Stimulated activated memory B cell treated with anti-CD40 and anti-IgM and Interleukin-4, amounts not matched to agents 10 μg/mL and 1 μg/mL and 100 μg/mL, for 72 hours (primary cell): ENCODE results near the gene GPR35.

Experiments used
- ATAC-seq: fragments of 150-1000 bp; cut with Tn5 transposase; 2 replicates; pipeline ENCODE4 v1.10.0; 2021
- H3K27ac Mint-ChIP-seq: one replicate; pipeline ENCODE4 v1.8.0; 2022; ENCODE audit warnings: mild to moderate bottlenecking, mixed read lengths
- H3K27me3 Mint-ChIP-seq: one replicate; pipeline ENCODE4 v1.8.0; 2022; ENCODE audit warnings: mixed read lengths
- H3K36me3 Mint-ChIP-seq: one replicate; pipeline ENCODE4 v1.8.0; 2022; ENCODE audit warnings: mixed read lengths
- H3K4me1 Mint-ChIP-seq: one replicate; pipeline ENCODE4 v1.8.0; 2022; ENCODE audit warnings: mixed read lengths
- H3K4me3 Mint-ChIP-seq: one replicate; pipeline ENCODE4 v1.8.0; 2022; ENCODE audit warnings: mild to moderate bottlenecking, moderate library complexity, mixed read lengths
- H3K9me3 Mint-ChIP-seq: one replicate; pipeline ENCODE4 v1.8.0; 2022; ENCODE audit warnings: mixed read lengths

The GPR35 gene

GRCh38 chr2:240624950-240625621 is at the start of gene GPR35:
Gene GPR35, plus strand, starts transcription at chr2:240625480. Its CDS starts 4,473 bp downstream, at chr2:240629953.
- Mint-ChIP-seq H3K27ac (peak within 1 kb of the TSS; percentile 84), H3K36me3 (peaks cover 14% of the 10 kb centered on the region), H3K9me3 (no peaks in the 10 kb centered on the region), H3K27me3 (peaks cover 54% of the 10 kb centered on the region), H3K4me3 (peak within 1 kb of the TSS; percentile 79), H3K4me1 (peaks cover 49% of the 10 kb centered on the region)
- peak; percentile 74 for ATAC-seq

DNA sequence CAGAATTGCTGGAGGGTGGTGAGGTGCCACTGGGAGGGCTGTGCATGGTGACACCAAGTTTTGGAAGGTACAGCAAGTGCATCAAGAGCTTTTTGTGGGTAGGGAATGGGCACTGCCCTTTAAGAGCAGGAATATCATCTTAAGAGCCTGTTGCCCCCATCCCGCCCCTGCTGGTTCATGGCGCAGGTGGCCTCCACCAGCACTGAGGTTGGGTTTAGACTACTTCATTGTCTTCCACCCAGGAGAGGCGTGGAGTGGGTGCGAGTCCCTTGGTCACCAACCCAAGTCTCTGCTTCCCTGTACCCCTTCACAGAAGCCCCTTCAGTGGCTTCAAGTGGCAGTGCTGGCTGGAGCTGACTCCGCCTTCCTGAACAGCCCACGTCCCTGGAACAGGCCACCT is 49.2 kb upstream of the GPR35 start:
- peaks cover 53% of the 10 kb centered on the region for H3K36me3 Mint-ChIP-seq
- H3K9me3 Mint-ChIP-seq, result no peaks in the 10 kb centered on the region
- peaks cover 30% of the 10 kb centered on the region for H3K4me1 Mint-ChIP-seq
- H3K4me3 Mint-ChIP-seq, result no peak overlapping the region
- H3K27ac Mint-ChIP-seq, result no peak overlapping the region
- H3K27me3 Mint-ChIP-seq, result no peaks in the 10 kb centered on the region
- ATAC-seq, result no peak

- H3K27ac Mint-ChIP-seq, result no peak overlapping the region
- no peaks in the 10 kb centered on the region for H3K9me3 Mint-ChIP-seq
- no peak overlapping the region for H3K4me3 Mint-ChIP-seq
- H3K4me1 Mint-ChIP-seq, result peaks cover 26% of the 10 kb centered on the region
- H3K36me3 Mint-ChIP-seq, result peaks cover 57% of the 10 kb centered on the region
- no peaks in the 10 kb centered on the region for H3K27me3 Mint-ChIP-seq
- no peak for ATAC-seq
Measured at GRCh38 chr2:240576436-240577205, 48.7 kb upstream of the GPR35 start.

DNA sequence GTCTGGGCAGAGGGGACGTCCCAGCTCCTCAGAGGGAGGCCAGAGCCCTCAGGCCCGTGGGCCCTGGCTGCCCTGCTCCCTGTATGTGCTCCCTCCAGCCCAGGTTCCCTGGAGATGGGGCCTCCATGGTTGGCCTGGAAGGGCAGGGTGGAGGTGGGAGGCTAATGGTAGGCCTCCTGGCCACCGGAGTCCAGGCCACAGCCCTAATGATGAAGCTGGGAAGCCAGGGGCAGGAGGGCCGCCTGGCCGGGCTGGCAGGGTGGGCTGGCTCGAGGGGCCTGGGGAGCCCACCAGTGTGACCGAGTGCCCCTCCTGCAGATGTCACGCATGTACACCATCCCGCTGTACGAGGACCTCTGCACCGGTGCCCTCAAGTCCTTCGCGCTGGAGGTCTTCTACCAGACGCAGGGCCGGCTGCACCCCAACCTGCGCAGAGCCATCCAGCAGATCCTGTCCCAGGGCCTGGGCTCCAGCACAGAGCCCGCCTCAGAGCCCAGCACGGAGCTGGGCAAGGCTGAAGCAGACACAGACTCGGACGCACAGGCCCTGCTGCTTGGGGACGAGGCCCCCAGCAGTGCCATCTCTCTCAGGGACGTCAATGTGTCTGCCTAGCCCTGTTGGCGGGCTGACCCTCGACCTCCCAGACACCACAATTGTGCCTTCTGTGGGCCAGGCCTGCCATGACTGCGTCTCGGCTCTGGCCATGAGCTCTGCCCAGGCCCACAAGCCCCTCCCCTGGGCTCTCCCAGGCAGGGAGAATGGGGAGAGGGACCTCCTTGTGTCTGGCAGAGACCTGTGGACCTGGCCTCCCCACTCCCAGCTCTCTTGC is 47.8 kb upstream of the GPR35 start:
- Mint-ChIP-seq H3K9me3 (no peaks in the 10 kb centered on the region), H3K27ac (no peak overlapping the region), H3K4me1 (peaks cover 34% of the 10 kb centered on the region), H3K27me3 (no peaks in the 10 kb centered on the region), H3K4me3 (no peak overlapping the region), H3K36me3 (peaks cover 66% of the 10 kb centered on the region)
- ATAC-seq, result no peak

DNA sequence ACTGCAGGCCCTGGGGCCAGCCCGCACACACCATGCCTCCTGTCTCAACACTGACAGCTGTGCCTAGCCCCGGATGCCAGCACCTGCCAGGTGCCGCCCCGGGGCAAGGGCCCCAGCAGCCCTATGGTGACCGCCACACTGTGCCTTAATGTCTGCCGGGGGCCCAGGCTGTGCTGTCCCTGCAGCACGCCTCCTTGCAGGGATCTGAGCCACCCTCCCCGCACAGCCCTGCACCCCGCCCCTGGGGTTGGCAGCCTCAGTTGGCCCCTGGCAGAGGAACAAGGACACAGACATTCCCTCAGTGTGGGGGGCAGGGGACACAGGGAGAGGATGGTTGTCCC is 47.2 kb upstream of the GPR35 start:
- Mint-ChIP-seq H3K27me3 (no peaks in the 10 kb centered on the region), H3K36me3 (peaks cover 67% of the 10 kb centered on the region), H3K27ac (no peak overlapping the region), H3K4me1 (peaks cover 40% of the 10 kb centered on the region), H3K4me3 (no peak overlapping the region), H3K9me3 (no peaks in the 10 kb centered on the region)
- ATAC-seq, result no peak

DNA sequence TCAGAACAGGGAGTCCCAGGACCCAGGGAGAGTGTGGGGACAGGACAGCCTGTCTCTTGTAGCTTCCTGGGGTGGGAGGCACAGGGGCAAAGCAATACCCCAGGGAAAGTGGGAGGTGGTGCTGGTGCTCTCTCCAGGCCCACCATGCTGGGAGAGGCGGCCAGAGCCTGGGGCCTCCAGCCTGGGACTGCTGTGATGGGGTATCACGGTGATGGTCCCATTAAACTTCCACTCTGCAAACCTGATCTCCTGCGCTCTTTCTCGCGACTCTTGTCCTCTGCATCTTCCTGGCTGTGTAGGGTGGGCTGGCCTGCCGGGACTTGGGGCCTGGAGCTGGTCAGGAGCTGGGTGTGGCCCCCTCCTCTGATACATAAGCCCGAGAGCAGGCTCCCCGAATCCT is 46.8 kb upstream of the GPR35 start:
- Mint-ChIP-seq H3K4me3 (no peak overlapping the region), H3K4me1 (peaks cover 40% of the 10 kb centered on the region), H3K9me3 (no peaks in the 10 kb centered on the region), H3K27ac (peak overlapping the region; percentile 67), H3K27me3 (no peaks in the 10 kb centered on the region), H3K36me3 (peaks cover 67% of the 10 kb centered on the region)
- no peak for ATAC-seq

DNA sequence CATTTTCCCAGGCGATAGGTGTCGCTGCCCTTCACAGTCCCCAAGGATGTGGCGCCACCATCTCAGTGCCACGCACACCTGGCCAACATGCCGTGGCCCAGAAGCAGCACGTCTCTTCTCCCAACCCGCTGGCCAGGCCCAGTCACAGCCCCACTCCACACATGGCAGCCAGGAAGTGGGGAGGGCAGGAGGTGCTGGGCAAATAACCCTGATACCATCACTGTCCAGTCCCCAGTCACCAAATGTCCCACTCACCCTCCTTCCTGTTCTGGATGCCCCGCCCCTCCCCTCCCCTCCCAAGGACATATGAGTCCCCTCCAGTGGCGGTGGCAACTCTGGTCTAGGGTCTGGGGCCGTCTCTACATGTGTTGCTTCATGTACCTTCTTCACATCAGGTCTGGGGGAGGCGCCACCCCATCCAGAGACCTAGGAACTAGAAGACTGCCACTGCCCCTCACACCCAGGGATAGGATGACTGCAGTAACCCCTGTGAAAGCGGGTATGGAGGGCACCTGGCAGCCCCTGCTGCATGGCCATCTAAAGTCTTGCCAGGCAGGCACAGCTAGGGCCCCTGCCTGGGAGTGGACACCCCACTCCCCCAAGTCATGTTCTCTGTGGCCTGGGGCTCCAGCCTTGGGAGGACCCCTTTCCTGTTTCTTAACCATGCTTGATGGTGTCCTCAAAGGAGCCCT is 46.1 kb upstream of the GPR35 start:
- peak; percentile 10 for ATAC-seq
- peaks cover 67% of the 10 kb centered on the region for H3K36me3 Mint-ChIP-seq
- peak overlapping the region; percentile 42 for H3K4me3 Mint-ChIP-seq
- H3K4me1 Mint-ChIP-seq, result peaks cover 44% of the 10 kb centered on the region
- no peaks in the 10 kb centered on the region for H3K9me3 Mint-ChIP-seq
- H3K27me3 Mint-ChIP-seq, result no peaks in the 10 kb centered on the region
- H3K27ac Mint-ChIP-seq, result peak overlapping the region; percentile 67

- peak; percentile 64 for ATAC-seq
- peak overlapping the region; percentile 67 for H3K27ac Mint-ChIP-seq
- H3K36me3 Mint-ChIP-seq, result peaks cover 62% of the 10 kb centered on the region
- peaks cover 52% of the 10 kb centered on the region for H3K4me1 Mint-ChIP-seq
- no peaks in the 10 kb centered on the region for H3K27me3 Mint-ChIP-seq
- H3K9me3 Mint-ChIP-seq, result no peaks in the 10 kb centered on the region
- peak overlapping the region; percentile 42 for H3K4me3 Mint-ChIP-seq
Measured at GRCh38 chr2:240579771-240580614, 45.3 kb upstream of the GPR35 start.

DNA sequence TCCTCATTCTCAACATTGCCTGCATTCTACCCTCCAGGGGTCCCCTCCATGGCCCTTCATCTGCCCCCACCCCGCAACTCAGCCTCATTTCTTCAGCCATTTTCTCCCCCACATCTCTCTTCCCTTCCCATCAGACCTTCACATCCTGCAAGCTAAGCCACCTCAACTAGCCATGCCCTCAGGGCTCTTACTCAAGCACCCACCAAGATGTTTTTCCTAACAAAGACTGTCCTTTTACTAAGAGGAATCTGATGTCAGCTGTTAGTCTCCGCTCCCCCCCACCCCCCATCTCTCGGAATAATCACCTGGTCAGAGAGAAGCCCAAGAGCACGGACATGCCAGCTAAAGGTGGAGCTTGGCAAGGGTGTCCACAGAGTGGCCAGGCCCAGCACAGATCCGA is 43.5 kb upstream of the GPR35 start:
- peaks cover 53% of the 10 kb centered on the region for H3K36me3 Mint-ChIP-seq
- H3K4me3 Mint-ChIP-seq, result no peak overlapping the region
- no peak overlapping the region for H3K27ac Mint-ChIP-seq
- no peaks in the 10 kb centered on the region for H3K27me3 Mint-ChIP-seq
- ATAC-seq, result no peak
- H3K9me3 Mint-ChIP-seq, result no peaks in the 10 kb centered on the region
- peaks cover 63% of the 10 kb centered on the region for H3K4me1 Mint-ChIP-seq

GRCh38 chr2:240582781-240583180 is 42.5 kb upstream of the GPR35 start:
- ATAC-seq, result no peak
- no peaks in the 10 kb centered on the region for H3K27me3 Mint-ChIP-seq
- peaks cover 70% of the 10 kb centered on the region for H3K4me1 Mint-ChIP-seq
- H3K9me3 Mint-ChIP-seq, result no peaks in the 10 kb centered on the region
- no peak overlapping the region for H3K27ac Mint-ChIP-seq
- peaks cover 48% of the 10 kb centered on the region for H3K36me3 Mint-ChIP-seq
- no peak overlapping the region for H3K4me3 Mint-ChIP-seq

DNA sequence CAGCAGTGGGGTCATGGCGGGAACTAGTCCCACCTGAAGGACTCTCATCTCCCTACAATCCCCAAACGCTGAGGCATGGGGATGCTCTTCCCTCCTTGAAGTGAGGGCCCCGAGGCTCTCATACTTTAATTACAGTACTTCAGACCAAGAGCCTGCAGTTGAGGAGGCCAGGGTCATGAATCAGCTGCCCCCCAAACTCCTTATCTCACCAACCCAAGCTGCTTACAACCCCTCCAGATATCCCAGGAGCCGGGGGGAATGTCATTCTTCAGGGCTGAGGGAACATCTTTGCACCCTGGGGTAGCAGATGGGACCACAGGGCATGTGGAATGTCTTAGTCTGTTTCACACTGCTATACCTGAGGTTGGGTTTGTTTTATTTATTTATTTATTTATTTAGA is 41.5 kb upstream of the GPR35 start:
- peak overlapping the region; percentile 94 for H3K27ac Mint-ChIP-seq
- ATAC-seq, result no peak
- H3K9me3 Mint-ChIP-seq, result no peaks in the 10 kb centered on the region
- H3K36me3 Mint-ChIP-seq, result peaks cover 38% of the 10 kb centered on the region
- H3K4me1 Mint-ChIP-seq, result peaks cover 76% of the 10 kb centered on the region
- H3K27me3 Mint-ChIP-seq, result no peaks in the 10 kb centered on the region
- H3K4me3 Mint-ChIP-seq, result no peak overlapping the region

DNA sequence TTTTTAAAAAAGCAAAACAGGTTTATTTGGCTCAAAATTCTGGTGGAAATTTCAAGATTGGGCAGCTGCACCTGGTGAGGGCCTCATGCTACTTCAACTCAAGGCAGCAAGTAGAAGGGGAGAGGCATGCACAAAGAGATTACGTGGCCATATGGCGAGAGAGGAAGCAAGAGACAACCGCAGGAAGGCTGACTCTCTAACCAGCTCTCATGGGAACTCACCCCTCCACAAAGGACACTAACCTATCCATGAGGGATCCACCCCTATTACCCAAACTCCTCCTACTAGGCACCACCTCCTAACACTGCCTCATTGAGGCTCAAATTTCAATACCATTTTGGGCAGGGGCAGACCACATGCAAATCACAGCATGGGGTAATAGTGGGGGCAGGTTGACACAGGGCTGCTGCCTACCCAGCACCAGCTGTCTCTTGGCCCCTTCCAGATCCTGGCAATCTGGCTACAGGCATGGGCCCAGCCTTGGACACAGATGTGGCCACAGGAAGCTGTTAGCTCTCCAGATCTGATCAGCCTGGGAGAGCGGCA is 40.7 kb upstream of the GPR35 start:
- peak; percentile 66 for ATAC-seq
- peak overlapping the region; percentile 89 for H3K4me3 Mint-ChIP-seq

GRCh38 chr2:240585101-240585500 is 40.2 kb upstream of the GPR35 start:
- Mint-ChIP-seq H3K4me3 (peak overlapping the region; percentile 89), H3K36me3 (peaks cover 31% of the 10 kb centered on the region), H3K4me1 (peaks cover 70% of the 10 kb centered on the region), H3K9me3 (no peaks in the 10 kb centered on the region), H3K27ac (peak overlapping the region; percentile 94), H3K27me3 (no peaks in the 10 kb centered on the region)
- peak; percentile 53 for ATAC-seq

More for the DNA sequence above, 40.7 kb upstream of the GPR35 start:
- Mint-ChIP-seq H3K36me3 (peaks cover 36% of the 10 kb centered on the region), H3K9me3 (no peaks in the 10 kb centered on the region), H3K4me1 (peaks cover 75% of the 10 kb centered on the region), H3K27me3 (no peaks in the 10 kb centered on the region), H3K27ac (peak overlapping the region; percentile 94)

GRCh38 chr2:240585681-240586197 is 39.5 kb upstream of the GPR35 start:
- Mint-ChIP-seq H3K9me3 (no peaks in the 10 kb centered on the region), H3K27me3 (no peaks in the 10 kb centered on the region)
- no peak for ATAC-seq

More at GRCh38 chr2:240585681-240586197, 39.5 kb upstream of the GPR35 start:
- H3K36me3 Mint-ChIP-seq, result peaks cover 25% of the 10 kb centered on the region
- peaks cover 63% of the 10 kb centered on the region for H3K4me1 Mint-ChIP-seq
- H3K27ac Mint-ChIP-seq, result peak overlapping the region; percentile 94
- H3K4me3 Mint-ChIP-seq, result peak overlapping the region; percentile 89
